Lower leg skin (tissue), 4 donors: ENCODE measurements around the gene EVL. TPM values are rescaled to one million over a fixed set of nuclear protein-coding genes. Genes with fewer than 3 reads are reported as not detected.

ENCODE experiments used
- DNase-seq, 2 donors: peaks; one replicate each; pipeline ENCODE4 v3.0.0-alpha.2; 2019; ENCODE audit warnings: low spot score in 2 of 2
- H3K4me3 ChIP-seq: fragments of 200-600 bp; sonication (generic); 2 replicates; pipeline ENCODE4 v1.5.1; 2017; ENCODE audit warnings: mild to moderate bottlenecking, low read depth; ENCODE audit not compliant: poor library complexity, severe bottlenecking
- POLR2A ChIP-seq, 2 donors: fragments of 450-650 bp; IDR thresholded peaks; one replicate each; pipeline ENCODE4 v1.6.1; 2016 to 2017; ENCODE audit warnings: antibody characterized with exemption in 2 of 2, mild to moderate bottlenecking in 1 of 2, moderate library complexity in 1 of 2
- WGBS, 2 donors: methylation state at CpG; one replicate each; pipeline ENCODE4 v1.1.5; 2018; 5-methylcytosine and 5-hydroxymethylcytosine counted together
- intact Hi-C: fragments of 100-400 bp; cut with DNase I; formaldehyde crosslinking; loops from one replicate; pipeline ENCODE4 v1.15.0; 2023; ENCODE audit warnings: low total_unique reads
- total RNA-seq, 4 donors: library from RNA; depleted of rRNA; stranded (reverse); fragments of >200 nt; gene quantifications; one replicate each; pipeline ENCODE4 v1.1.0, GENCODE V29; 2016
- TF ChIP-seq, protein P1 (sequence below), 3 donors: fragments of 450-650 bp; IDR thresholded peaks; one replicate each; pipeline ENCODE4 v1.5.1; 2016; ENCODE audit warnings: antibody characterized with exemption in 3 of 3, mild to moderate bottlenecking in 3 of 3, moderate library complexity in 2 of 3

Gene EVL
- total RNA-seq, 4 donors from 2014 or later = 26.4 to 51.4 (median 40.9) TPM

GRCh38 chr14:100149851-100150611 is 84.8 kb downstream of the EVL start:
- WGBS, 2 donors = 21 to 22% methylated on average over 16 to 18 of the region's 21 CpGs
- no peak for DNase-seq
- intact Hi-C loops = no loop called here
- H3K4me3 ChIP-seq = no peak overlapping the region
- TF ChIP-seq POLR2A (IDR thresholded peaks at IDR 0.05) = no peak
- TF ChIP-seq, protein P1, sequence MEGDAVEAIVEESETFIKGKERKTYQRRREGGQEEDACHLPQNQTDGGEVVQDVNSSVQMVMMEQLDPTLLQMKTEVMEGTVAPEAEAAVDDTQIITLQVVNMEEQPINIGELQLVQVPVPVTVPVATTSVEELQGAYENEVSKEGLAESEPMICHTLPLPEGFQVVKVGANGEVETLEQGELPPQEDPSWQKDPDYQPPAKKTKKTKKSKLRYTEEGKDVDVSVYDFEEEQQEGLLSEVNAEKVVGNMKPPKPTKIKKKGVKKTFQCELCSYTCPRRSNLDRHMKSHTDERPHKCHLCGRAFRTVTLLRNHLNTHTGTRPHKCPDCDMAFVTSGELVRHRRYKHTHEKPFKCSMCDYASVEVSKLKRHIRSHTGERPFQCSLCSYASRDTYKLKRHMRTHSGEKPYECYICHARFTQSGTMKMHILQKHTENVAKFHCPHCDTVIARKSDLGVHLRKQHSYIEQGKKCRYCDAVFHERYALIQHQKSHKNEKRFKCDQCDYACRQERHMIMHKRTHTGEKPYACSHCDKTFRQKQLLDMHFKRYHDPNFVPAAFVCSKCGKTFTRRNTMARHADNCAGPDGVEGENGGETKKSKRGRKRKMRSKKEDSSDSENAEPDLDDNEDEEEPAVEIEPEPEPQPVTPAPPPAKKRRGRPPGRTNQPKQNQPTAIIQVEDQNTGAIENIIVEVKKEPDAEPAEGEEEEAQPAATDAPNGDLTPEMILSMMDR (IDR thresholded peaks at IDR 0.05) = no peak

GRCh38 chr14:100150932-100151587 is 85.8 kb downstream of the EVL start:
- no peak for DNase-seq
- intact Hi-C loops = no loop called here
- H3K4me3 ChIP-seq = no peak overlapping the region
- WGBS, 2 donors = 53 to 60% methylated on average over 10 to 11 of the region's 12 CpGs
- TF ChIP-seq, protein P1 (IDR thresholded peaks at IDR 0.05) = no peak
- no peak for TF ChIP-seq POLR2A (IDR thresholded peaks at IDR 0.05)

- WGBS, 2 donors = 81 to 85% methylated on average over 10 of the region's 10 CpGs
- DNase-seq = no peak
- TF ChIP-seq, protein P1 (IDR thresholded peaks at IDR 0.05) = no peak
- TF ChIP-seq POLR2A (IDR thresholded peaks at IDR 0.05) = no peak
- intact Hi-C loops = no loop called here
- H3K4me3 ChIP-seq = no peak overlapping the region
These were observed 86.9 kb downstream of the EVL start for GRCh38 chr14:100152091-100152490.

DNA sequence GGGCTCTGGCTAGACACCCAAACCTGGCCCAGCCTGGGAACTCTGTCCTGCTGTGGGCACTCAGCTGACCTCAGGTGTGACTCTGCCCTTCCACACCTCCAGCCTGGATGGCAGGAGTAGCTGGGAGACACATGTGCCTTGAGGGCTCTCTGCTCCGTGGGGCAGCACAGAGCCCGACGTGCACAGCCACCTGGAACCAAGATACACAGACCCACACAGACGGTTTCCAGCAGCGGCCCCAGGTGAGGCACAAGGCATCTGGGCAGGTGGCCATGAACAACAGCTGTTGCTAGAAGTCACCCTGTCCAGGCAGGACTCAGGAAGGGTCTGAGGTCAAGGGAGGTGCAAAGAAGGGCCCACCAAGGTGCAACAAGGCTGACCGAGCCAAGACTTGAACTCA is 88.3 kb downstream of the EVL start:
- WGBS, 2 donors = 72 to 92% methylated on average over 5 to 6 of the region's 6 CpGs
- no peak for DNase-seq
- no peak overlapping the region for H3K4me3 ChIP-seq
- TF ChIP-seq POLR2A (IDR thresholded peaks at IDR 0.05) = no peak
- TF ChIP-seq, protein P1 (IDR thresholded peaks at IDR 0.05) = no peak
- intact Hi-C loops = no loop called here

DNA sequence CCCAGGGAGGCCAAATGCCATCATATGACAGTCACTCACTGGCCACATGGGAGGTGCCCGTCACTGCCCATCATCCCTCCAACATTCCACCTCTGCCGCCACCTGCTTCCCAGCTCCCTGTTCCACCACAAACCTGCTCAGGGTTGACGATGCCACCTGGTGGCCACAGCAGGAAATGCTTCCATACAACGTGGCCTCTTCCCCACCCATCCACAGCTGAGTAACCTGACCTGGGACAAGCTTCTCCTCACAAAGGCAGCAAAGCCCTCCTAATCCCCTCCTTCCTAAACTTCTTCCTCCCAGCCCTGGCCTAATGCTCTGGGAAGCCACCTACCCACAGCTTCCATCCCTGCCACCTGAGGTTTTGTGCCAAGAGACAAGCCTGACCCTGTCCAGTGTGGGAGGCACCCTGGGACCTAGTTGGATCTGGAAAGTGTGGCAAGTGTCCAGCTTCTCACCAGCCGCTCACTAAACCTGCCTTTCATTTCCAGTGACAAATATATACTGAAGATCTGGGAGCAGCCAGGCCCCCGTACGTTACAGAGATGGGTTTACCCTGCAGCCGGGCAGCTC is 89.9 kb downstream of the EVL start:
- TF ChIP-seq, protein P1 (IDR thresholded peaks at IDR 0.05) = no peak
- TF ChIP-seq POLR2A (IDR thresholded peaks at IDR 0.05) = no peak
- intact Hi-C loops = no loop called here
- DNase-seq = no peak
- WGBS, 2 donors = 48 to 49% methylated on average over 8 of the region's 8 CpGs
- no peak overlapping the region for H3K4me3 ChIP-seq
